Fibroblast of the aortic adventitia (primary cell): ENCODE data around the gene NKX2-4. TPM values are rescaled to one million over a fixed set of nuclear protein-coding genes. Genes with fewer than 3 reads are reported as not detected.

Experiments used
- DNase-seq: peaks from one replicate; pipeline ENCODE4 v3.0.0-alpha.2; 2010; ENCODE audit warnings: low read depth
- H3K4me3 ChIP-seq: 2 replicates; pipeline ENCODE4 v1.5.1; 2011; ENCODE audit warnings: low read depth, mild to moderate bottlenecking, control low read depth, low read length, moderate library complexity
- small RNA-seq: library from RNA; depleted of rRNA; stranded (forward); fragments of <200 nt; gene quantifications from one replicate; pipeline ENCODE3, GENCODE V24; 2012
- total RNA-seq: library from RNA; depleted of rRNA; stranded (reverse); fragments of >200 nt; gene quantifications from 2 replicates; pipeline ENCODE4 v1.2.3, GENCODE V29; 2012; ENCODE audit warnings: low replicate concordance
- TF ChIP-seq, protein P1 (sequence below): IDR thresholded peaks from 2 replicates; pipeline ENCODE4 v1.5.1; 2011; ENCODE audit warnings: mild to moderate bottlenecking, low read length, control low read depth, inconsistent platforms; ENCODE audit not compliant: insufficient read depth

Gene NKX2-4
- total RNA-seq, 1 donor: not detected

DNA sequence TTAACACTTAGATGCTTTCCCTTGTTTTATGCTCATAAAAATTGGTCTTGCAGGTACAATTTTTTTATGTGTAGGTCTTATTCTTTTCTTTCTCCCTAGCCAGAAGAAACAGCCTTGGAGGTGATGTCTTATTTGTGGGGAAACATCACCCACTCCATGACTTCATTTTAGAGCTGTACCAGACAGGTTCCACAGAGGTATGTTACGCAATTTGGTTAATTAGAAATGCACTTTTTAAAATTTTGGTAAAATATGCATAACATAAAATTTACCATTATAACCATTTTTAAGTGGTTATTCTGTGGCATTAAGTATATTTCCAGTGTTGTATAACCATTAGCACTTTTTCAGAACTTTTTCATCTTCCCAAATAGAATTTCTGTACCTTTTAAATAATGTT, 41.3 kb downstream of the NKX2-4 start:
- no peak for DNase-seq
- no peak overlapping the region for H3K4me3 ChIP-seq
- TF ChIP-seq, protein P1, sequence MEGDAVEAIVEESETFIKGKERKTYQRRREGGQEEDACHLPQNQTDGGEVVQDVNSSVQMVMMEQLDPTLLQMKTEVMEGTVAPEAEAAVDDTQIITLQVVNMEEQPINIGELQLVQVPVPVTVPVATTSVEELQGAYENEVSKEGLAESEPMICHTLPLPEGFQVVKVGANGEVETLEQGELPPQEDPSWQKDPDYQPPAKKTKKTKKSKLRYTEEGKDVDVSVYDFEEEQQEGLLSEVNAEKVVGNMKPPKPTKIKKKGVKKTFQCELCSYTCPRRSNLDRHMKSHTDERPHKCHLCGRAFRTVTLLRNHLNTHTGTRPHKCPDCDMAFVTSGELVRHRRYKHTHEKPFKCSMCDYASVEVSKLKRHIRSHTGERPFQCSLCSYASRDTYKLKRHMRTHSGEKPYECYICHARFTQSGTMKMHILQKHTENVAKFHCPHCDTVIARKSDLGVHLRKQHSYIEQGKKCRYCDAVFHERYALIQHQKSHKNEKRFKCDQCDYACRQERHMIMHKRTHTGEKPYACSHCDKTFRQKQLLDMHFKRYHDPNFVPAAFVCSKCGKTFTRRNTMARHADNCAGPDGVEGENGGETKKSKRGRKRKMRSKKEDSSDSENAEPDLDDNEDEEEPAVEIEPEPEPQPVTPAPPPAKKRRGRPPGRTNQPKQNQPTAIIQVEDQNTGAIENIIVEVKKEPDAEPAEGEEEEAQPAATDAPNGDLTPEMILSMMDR: no peak

DNA sequence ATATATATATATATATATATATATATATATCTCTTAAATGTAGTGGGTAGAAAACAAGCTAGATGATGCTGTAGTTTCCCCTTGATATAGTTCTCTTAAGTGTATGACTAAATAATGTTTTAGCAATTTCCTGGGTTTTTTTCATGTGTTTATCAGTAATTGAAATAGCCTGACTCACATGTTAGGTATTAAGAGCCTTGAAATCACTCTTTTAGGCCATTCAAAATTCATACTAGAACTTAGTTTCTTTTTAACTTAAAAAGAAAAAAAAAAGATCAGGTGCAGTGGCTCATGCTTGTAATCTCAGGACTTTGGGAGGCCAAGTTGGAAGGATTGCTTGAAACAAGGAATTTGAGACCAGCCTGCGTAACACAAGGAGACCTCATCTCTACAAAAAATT, 44.1 kb downstream of the NKX2-4 start:
- TF ChIP-seq, protein P1: no peak
- H3K4me3 ChIP-seq: no peak overlapping the region
- DNase-seq: peak; percentile 81

DNA sequence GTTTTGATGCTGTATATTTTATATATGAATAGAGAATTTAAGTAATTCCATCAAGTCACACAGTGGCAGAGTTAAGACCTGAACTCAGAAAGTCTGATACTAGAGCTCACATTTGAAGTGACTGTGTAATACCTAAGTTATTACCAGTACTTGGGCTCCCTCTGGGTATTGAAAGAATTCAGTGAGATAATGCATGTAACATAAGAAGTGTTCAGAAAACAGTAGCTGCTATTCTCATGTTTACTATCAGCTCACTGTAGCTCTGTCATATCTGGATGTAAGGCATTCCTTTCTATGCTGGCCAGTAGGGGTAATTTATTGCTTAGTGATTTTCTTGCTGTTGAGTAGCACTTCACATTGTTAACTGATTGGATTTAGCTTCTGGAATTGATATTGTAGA, 44.6 kb downstream of the NKX2-4 start:
- peak; percentile 59 for DNase-seq
- TF ChIP-seq, protein P1: no peak
- H3K4me3 ChIP-seq: no peak overlapping the region

Small RNA genes within 50 kb of the gene (small RNA-seq; reads per million reads assigned to genes)
- gene RN7SKP140: not detected

Other genes starting within 250 kb of the NKX2-4 start
- 97.1 and 97.3 TPM in 2 replicates for gene XRN2, start 94.2 kb downstream of the NKX2-4 start, total RNA-seq
- not detected in 2 replicates for gene NKX2-2, start 116.5 kb upstream of the NKX2-4 start, total RNA-seq